ENCODE results near the gene DAB2IP. TPM values are rescaled to one million over a fixed set of nuclear protein-coding genes. Genes with fewer than 3 reads are reported as not detected.

DAB2IP gene
- polyA plus RNA-seq, 1 donor from 2014 or later: 17.3 TPM

DNA sequence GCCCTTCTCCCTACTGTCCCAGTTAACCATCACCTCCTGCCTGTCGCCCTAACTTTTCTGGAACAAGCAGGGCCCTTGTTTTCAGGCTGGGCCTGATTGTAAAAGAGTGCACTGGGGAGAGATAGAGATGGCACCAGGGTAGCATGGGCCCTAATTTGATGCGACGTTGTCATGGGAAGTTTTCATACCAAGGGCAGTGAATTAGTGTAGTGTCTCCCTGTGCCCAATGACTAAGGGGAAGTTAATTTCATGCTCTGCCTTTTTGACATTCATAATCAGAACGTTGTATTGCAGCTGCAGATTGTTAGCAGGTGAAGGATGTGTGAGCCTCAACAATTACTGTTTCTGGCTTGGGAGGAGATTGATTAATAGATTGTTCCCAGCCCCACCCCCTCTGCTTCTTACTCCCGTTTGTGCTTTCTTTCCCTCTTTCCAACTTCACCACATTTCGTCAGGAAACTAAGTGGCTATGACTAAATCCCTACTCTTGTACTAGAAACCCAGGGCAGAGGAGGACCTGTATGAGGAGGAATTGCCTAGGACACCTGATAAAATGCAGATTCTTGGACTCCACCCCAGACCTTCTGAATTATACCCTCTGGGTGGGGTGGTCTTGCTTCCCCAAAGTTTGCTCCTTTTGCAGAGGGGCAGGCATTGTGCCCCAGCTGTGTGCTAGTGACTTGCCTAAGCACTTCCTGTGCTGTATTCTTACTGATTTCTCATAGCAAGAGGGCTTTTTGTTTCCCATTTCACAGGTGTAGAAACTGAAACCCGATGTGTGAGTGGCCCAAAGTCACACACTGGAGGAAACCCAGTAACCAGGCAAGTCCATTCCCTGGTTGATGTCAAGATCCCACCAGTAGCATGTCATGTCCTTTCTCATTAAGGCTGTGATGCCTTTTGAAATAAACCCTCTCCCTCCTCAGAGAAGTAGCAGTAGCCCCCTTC lies 56.3 kb downstream of the DAB2IP start (continued):
- TF ChIP-seq, protein P1, sequence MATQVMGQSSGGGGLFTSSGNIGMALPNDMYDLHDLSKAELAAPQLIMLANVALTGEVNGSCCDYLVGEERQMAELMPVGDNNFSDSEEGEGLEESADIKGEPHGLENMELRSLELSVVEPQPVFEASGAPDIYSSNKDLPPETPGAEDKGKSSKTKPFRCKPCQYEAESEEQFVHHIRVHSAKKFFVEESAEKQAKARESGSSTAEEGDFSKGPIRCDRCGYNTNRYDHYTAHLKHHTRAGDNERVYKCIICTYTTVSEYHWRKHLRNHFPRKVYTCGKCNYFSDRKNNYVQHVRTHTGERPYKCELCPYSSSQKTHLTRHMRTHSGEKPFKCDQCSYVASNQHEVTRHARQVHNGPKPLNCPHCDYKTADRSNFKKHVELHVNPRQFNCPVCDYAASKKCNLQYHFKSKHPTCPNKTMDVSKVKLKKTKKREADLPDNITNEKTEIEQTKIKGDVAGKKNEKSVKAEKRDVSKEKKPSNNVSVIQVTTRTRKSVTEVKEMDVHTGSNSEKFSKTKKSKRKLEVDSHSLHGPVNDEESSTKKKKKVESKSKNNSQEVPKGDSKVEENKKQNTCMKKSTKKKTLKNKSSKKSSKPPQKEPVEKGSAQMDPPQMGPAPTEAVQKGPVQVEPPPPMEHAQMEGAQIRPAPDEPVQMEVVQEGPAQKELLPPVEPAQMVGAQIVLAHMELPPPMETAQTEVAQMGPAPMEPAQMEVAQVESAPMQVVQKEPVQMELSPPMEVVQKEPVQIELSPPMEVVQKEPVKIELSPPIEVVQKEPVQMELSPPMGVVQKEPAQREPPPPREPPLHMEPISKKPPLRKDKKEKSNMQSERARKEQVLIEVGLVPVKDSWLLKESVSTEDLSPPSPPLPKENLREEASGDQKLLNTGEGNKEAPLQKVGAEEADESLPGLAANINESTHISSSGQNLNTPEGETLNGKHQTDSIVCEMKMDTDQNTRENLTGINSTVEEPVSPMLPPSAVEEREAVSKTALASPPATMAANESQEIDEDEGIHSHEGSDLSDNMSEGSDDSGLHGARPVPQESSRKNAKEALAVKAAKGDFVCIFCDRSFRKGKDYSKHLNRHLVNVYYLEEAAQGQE (IDR thresholded peaks at IDR 0.05; ENCODE audit: borderline replicate concordance): no peak

DNA sequence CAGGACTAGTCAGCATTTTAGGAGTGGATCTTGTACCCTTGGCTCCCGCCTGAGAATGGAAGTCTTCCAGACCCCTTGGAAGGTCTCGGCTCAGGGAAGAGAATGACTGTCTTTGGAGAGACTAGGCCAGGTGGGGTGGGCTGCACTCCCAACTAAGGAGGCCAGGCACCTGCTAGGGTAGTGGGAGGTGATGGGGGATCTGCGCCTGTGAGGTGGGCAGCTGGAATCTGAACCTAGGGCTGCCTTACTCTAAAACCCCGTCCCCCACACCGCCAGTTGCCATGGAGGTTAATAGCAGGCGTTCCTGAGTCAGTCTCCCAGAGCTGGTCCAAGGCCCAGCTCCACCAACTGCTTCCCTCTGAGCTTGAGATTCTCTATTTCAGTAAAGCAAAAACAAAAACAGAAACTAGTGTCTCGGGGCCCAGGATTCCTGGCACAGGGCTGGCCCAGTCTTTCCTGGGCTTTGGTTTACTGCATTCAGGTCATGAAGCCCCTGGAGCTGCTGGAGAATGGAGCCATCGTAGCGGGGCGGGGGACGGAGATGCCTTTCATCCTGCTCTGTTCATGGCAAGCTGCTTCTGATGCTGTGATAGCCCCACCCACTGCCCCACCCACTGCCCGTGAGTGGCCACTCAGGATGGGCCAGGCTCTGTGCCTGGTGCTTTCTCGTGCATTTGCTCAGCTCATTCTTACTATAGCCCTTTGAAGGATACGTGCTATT lies 57.5 kb downstream of the DAB2IP start:
- no peak overlapping the region for H3K4me3 ChIP-seq (ENCODE audit: low read length)
- TF ChIP-seq, protein P1 (IDR thresholded peaks at IDR 0.05; ENCODE audit: borderline replicate concordance): no peak
- TF ChIP-seq RAD21 (conservative IDR thresholded peaks at IDR 0.05) (no peak), EZH2 (IDR thresholded peaks at IDR 0.05; ENCODE audit: borderline replicate concordance, insufficient read depth, low read length, poor library complexity, severe bottlenecking) (no peak), MXI1 (conservative IDR thresholded peaks at IDR 0.05; ENCODE audit: poor library complexity, severe bottlenecking) (no peak), POLR2AphosphoS5 (IDR thresholded peaks at IDR 0.05) (no peak), EP300 (conservative IDR thresholded peaks at IDR 0.05; ENCODE audit: poor library complexity, severe bottlenecking) (no peak), SMC3 (conservative IDR thresholded peaks at IDR 0.05; ENCODE audit: poor library complexity) (no peak), CTCF (IDR thresholded peaks at IDR 0.05; ENCODE audit: poor library complexity, severe bottlenecking) (no peak), TAF1 (IDR thresholded peaks at IDR 0.05; ENCODE audit: low read depth) (no peak)
- peaks cover 83% of the 10 kb centered on the region for H3K79me2 ChIP-seq (replicated peaks; ENCODE audit: insufficient read depth, low read length)
- no peaks in the 10 kb centered on the region for H3K9me2 ChIP-seq (ENCODE audit: insufficient read depth, low read length)
- H3K36me3 ChIP-seq (ENCODE audit: insufficient read depth, low read length): no peaks in the 10 kb centered on the region
- H3K4me2 ChIP-seq (ENCODE audit: low read length): no peak overlapping the region
- no peak overlapping the region for H2AFZ ChIP-seq (ENCODE audit: low read depth, low read length)
- no peak overlapping the region for H3K27ac ChIP-seq (ENCODE audit: low read length)
- no peaks in the 10 kb centered on the region for H3K27me3 ChIP-seq (ENCODE audit: insufficient read depth, low read depth, low read length)
- H3K9me3 ChIP-seq (ENCODE audit: low read length): no peaks in the 10 kb centered on the region
- H4K20me1 ChIP-seq (ENCODE audit: insufficient read depth): peaks cover 32% of the 10 kb centered on the region
- no peak overlapping the region for H3K9ac ChIP-seq (ENCODE audit: low read length)
- H3F3A ChIP-seq (ENCODE audit: insufficient read depth, low read length, poor library complexity, severe bottlenecking): no peaks in the 10 kb centered on the region

Data from neural cell (in vitro differentiated cells).